Measurements from ENCODE around the gene IFNA21. TPM values are rescaled to one million over a fixed set of nuclear protein-coding genes. Genes with fewer than 3 reads are reported as not detected.
"Not testable (repeated sequence)": the region's sequence is repeated elsewhere in the genome, so short reads cannot be mapped to it uniquely, and the experiment has no call there.

IFNA21 gene
- not detected in 2 replicates for total RNA-seq

DNA sequence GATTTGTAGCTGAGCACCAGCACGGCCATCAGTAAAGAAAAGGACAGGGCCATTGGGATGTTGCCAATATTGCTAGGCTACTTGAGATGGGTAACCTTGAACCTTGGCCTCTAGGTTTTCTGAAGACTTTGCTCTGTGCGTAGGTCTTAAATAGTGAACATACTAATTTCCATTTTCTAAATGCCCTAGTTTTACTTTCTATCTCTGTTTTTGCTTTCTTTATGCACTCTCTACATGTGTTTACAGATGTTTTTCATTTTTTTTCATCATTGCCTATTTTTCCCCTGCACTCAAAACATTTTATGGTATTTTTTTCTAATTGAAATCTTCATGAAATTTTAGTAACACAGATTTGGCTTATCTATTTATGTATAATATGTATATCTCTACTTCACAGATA is at the start of gene IFNA21:
Gene IFNA21, minus strand, starts transcription at position 101 of the 400 bp plus-strand sequence. Its CDS starts 48 bp downstream, at position 53.
- Mint-ChIP-seq H3K27me3 (peaks cover 34% of the 10 kb centered on the region), H3K4me1 (peaks cover 13% of the 10 kb centered on the region)
- DNase-seq; intact Hi-C loops (cut with micrococcal nuclease); H3K27ac Mint-ChIP-seq; H3K36me3 Mint-ChIP-seq (ENCODE audit: low read depth); H3K9me3 Mint-ChIP-seq; H3K4me3 Mint-ChIP-seq: not testable (repeated sequence)

DNA sequence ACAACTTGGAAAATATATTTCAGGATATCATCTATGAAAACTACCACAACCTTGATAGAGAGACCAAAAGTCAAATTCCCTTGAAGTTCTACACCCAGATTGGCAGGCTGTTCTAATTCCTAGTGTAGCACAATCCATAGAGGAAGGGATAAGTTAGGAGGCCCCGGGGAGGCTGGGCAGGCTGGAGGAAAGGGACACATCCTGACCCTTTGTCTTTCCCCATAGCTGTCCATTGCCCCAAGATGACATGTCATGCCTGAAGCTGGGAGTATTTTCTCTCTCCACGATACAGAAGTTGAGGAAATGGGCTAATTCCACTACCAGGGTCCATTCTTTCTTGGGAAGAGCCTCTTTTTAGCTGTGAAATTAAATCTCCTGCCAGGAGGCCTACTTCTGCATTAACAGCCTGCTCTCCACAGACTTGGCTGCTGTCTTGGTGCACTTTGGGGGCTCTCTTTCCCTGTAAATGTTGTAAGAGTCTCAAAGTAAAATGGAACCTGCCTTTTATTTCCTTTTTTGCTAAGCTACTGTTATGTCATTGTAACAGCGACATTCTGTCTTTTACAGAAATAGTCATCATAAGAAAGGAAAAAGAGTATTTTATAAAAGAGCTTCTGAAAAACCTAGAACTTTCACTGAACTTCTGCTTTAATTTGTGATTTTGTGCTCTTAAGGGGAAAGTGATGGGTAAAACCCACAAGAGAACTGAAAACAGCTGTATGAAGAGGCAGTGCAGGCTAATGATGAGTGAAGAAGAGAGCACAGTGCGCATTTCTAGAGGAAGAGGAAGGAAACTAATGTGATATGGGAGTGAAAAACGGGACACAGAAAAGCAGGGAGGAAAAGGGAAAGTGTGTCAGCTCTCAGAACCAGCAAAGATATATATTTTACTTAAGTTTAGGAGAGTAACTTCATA is 47.2 kb upstream of the IFNA21 start:
- H3K36me3 Mint-ChIP-seq (ENCODE audit: low read depth); H3K27ac Mint-ChIP-seq; H3K4me1 Mint-ChIP-seq; H3K4me3 Mint-ChIP-seq; H3K9me3 Mint-ChIP-seq; DNase-seq: not testable (repeated sequence)
- intact Hi-C loops (cut with micrococcal nuclease) = loop anchor here (10.0 kb wide), 1 partner anchor 111 kb away; no protein-coding TSS in a partner anchor
- H3K27me3 Mint-ChIP-seq = peaks cover 27% of the 10 kb centered on the region

DNA sequence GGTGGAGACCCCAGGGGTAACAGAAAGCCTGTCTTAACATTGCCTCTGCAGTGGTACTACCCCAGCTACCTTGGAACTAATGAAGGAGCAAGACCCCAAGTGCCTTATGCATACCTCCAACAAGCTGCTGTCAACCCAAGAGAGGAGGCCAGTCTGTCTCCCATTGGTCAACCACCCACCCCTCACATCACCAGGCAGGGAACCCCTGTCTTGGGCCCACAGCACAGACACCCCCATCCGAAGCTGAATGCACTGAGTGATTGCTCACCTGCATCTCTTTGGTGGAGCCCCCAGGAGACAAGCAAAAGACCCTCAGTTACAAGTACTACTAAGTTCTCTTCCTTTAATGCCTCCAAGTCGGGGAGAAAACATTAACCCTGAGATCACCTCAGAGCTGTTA is 45.7 kb upstream of the IFNA21 start:
- H3K27me3 Mint-ChIP-seq = peaks cover 21% of the 10 kb centered on the region
- DNase-seq; H3K27ac Mint-ChIP-seq; H3K36me3 Mint-ChIP-seq (ENCODE audit: low read depth); H3K4me3 Mint-ChIP-seq; H3K4me1 Mint-ChIP-seq; H3K9me3 Mint-ChIP-seq: not testable (repeated sequence)
- intact Hi-C loops (cut with micrococcal nuclease) = loop anchor here (10.0 kb wide), 1 partner anchor 113 kb away; no protein-coding TSS in a partner anchor

DNA sequence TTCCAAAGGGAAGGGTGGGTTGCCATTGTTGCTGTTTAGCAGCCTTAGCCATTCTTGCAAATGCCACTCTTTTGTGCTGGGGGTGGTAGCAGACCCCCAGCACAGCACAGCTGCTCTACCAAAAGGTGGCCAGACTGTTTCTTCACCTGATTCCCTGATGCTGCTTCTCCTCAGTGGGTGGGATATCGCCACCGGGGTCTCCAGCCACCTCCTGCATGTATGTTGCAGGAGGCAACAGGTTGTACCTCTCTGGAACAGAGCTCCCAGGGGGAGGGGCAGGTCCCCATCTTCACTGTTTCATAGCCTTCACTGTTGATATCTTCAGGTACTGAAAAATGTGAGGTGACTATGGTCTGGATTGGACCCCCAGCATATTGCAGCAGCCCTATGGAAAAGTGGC is 44.3 kb upstream of the IFNA21 start:
- H3K4me1 Mint-ChIP-seq; H3K27ac Mint-ChIP-seq; H3K36me3 Mint-ChIP-seq (ENCODE audit: low read depth); DNase-seq; H3K4me3 Mint-ChIP-seq; H3K9me3 Mint-ChIP-seq: not testable (repeated sequence)
- peaks cover 18% of the 10 kb centered on the region for H3K27me3 Mint-ChIP-seq
- intact Hi-C loops (cut with micrococcal nuclease) = loop anchor here (10.0 kb wide), 1 partner anchor 114 kb away; no protein-coding TSS in a partner anchor

DNA sequence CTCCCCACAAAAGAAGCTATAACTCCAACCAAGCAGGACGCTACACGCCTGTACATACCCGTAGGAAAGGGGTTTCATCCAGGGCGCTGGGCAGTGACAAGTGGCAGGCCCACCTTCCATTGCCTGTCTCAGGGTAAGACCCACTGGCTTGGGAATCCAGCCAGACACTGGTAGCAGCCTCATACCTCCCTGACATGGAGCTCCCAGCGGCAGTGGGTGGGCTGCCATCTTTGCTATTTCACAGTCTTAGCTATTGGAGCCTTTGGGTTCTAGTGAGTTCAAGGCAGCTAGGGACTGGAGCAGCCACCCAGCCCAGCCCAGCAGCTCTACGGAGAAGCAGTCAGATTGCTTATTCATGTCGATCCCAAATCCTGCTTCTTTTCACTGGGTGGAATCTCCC is 43.9 kb upstream of the IFNA21 start:
- Mint-ChIP-seq H3K27ac (no peak overlapping the region), H3K27me3 (peaks cover 17% of the 10 kb centered on the region), H3K9me3 (no peaks in the 10 kb centered on the region), H3K4me3 (no peak overlapping the region), H3K4me1 (peaks cover 3% of the 10 kb centered on the region), H3K36me3 (ENCODE audit: low read depth) (no peaks in the 10 kb centered on the region)
- intact Hi-C loops (cut with micrococcal nuclease) = loop anchor here (10.0 kb wide), 1 partner anchor 114 kb away; no protein-coding TSS in a partner anchor
- no peak for DNase-seq

DNA sequence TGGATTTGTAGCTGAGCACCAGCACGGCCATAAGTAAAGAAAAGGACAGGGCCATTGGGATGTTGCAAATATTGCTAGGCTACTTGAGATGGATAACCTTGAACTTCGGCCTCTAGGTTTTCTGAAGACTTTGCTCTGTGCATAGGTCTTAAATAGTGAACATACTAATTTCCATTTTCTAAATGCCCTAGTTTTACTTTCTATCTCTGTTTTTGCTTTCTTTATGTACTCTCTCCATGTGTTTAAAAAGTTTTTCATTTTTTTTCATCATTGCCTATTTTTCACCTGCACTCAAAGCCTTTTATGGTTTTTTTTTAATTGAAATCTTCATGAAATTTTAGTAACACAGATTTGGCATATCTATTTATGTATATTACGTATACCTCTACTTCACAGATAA is 40.6 kb upstream of the IFNA21 start, which contains the start of gene IFNA10:
Gene IFNA10, minus strand, starts transcription at position 101 of the 400 bp plus-strand sequence. Its CDS starts 46 bp downstream, at position 55.
- H3K27me3 Mint-ChIP-seq = peaks cover 24% of the 10 kb centered on the region
- H3K36me3 Mint-ChIP-seq (ENCODE audit: low read depth); intact Hi-C loops (cut with micrococcal nuclease); H3K27ac Mint-ChIP-seq; H3K4me3 Mint-ChIP-seq; H3K4me1 Mint-ChIP-seq; H3K9me3 Mint-ChIP-seq; DNase-seq: not testable (repeated sequence)

DNA sequence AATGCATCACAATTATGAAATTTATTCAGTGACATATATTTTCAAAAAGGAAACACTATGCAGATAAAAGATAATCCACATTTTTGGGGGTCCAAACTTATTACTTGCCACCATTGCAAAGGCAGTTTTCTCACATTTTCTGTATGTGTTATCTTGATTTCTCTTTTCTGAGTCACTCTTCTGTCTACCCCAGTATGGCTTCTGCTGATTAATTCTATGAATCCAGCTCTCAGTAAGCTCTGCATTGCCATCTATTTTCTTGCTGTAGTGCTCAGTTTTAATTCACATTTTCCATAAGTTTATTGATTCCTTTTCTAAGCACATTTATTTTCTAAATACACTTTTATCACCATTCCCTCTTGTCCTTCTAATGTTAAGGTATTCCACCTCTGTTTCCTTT is 38.7 kb upstream of the IFNA21 start:
- H3K4me1 Mint-ChIP-seq = no peaks in the 10 kb centered on the region
- peaks cover 35% of the 10 kb centered on the region for H3K27me3 Mint-ChIP-seq
- H3K4me3 Mint-ChIP-seq = no peak overlapping the region
- intact Hi-C loops (cut with micrococcal nuclease) = no loop called here
- no peak for DNase-seq
- H3K27ac Mint-ChIP-seq = no peak overlapping the region
- no peaks in the 10 kb centered on the region for H3K36me3 Mint-ChIP-seq (ENCODE audit: low read depth)
- no peaks in the 10 kb centered on the region for H3K9me3 Mint-ChIP-seq

DNA sequence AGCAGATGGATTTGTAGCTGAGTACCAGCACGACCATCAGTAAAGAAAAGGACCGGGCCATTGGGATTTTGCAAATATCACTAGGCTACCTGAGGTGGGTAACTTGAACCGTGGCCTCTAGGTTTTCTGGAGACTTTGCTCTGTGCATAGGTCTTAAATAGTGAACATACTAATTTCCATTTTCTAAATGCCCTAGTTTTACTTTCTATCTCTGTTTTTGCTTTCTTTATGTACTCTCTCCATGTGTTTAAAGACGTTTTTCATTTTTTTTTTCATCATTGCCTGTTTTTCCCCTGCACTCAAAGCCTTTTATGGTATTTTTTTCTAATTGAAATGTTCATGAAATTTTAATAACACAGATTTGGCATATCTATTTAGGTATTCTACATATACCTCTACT is 35.6 kb upstream of the IFNA21 start, which contains the start of gene IFNA7:
Gene IFNA7, minus strand, starts transcription at position 101 of the 400 bp plus-strand sequence. Its CDS starts 40 bp downstream, at position 61.
- DNase-seq; H3K36me3 Mint-ChIP-seq (ENCODE audit: low read depth); intact Hi-C loops (cut with micrococcal nuclease); H3K27ac Mint-ChIP-seq; H3K9me3 Mint-ChIP-seq; H3K4me1 Mint-ChIP-seq; H3K4me3 Mint-ChIP-seq: not testable (repeated sequence)
- peaks cover 40% of the 10 kb centered on the region for H3K27me3 Mint-ChIP-seq

DNA sequence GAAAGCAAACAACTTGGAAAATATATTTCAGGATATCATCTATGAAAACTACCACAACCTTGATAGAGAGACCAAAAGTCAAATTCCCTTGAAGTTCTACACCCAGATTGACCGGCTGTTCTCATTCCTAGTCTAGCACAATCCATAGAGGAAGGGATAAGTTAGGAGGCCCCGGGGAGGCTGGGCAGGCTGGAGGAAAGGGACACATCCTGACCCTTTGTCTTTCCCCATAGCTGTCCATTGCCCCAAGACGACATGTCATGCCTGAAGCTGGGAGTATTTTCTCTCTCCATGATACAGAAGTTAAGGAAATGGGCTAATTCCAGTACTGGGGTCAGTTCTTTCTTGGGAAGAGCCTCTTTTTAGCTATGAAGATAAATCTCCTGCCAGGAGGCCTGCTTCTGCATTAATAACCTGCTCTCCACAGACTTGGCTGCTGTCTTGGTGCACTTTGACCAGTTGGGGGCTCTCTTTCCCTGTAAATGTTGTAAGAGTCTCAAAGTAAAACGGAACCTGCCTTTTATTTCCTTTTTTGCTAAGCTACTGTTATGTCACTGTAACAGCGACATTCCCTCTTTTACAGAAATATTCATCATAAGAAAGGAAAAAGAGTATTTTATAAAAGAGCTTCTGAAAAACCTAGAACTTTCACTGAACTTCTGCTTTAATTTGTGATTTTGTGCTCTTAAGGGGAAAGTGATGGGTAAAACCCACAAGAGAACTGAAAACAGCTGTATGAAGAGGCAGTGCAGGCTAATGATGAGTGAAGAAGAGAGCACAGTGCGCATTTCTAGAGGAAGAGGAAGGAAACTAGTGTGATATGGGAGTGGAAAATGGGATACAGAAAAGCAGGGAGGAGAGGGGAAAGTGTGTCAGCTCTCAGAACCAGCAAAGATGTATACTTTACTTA is 28.7 kb upstream of the IFNA21 start:
- not testable (repeated sequence) for H3K9me3 Mint-ChIP-seq; H3K4me1 Mint-ChIP-seq; H3K27ac Mint-ChIP-seq; H3K36me3 Mint-ChIP-seq (ENCODE audit: low read depth)
- Mint-ChIP-seq H3K27me3 (peaks cover 14% of the 10 kb centered on the region), H3K4me3 (peak overlapping the region; percentile 45)
- intact Hi-C loops (cut with micrococcal nuclease) = loop anchor here (1.0 kb wide), 1 partner anchor 594 kb away; no protein-coding TSS in a partner anchor
- peak; percentile 84 for DNase-seq

DNA sequence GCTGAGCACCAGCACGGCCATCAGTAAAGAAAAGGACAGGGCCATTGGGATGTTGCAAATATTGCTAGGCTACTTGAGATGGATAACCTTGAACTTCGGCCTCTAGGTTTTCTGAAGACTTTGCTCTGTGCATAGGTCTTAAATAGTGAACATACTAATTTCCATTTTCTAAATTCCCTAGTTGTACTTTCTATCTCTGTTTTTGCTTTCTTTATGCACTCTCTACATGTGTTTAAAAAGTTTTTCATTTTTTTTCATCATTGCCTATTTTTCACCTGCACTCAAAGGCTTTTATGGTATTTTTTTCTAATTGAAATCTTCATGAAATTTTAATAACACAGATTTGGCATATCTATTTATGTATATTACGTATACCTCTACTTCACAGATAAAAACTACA is 21.0 kb upstream of the IFNA21 start, which contains the start of gene IFNA4:
Gene IFNA4, minus strand, starts transcription at position 101 of the 400 bp plus-strand sequence. Its CDS starts 56 bp downstream, at position 45.
- H3K4me1 Mint-ChIP-seq; H3K4me3 Mint-ChIP-seq; H3K36me3 Mint-ChIP-seq (ENCODE audit: low read depth); H3K9me3 Mint-ChIP-seq; intact Hi-C loops (cut with micrococcal nuclease); H3K27ac Mint-ChIP-seq; DNase-seq: not testable (repeated sequence)
- peaks cover 24% of the 10 kb centered on the region for H3K27me3 Mint-ChIP-seq

DNA sequence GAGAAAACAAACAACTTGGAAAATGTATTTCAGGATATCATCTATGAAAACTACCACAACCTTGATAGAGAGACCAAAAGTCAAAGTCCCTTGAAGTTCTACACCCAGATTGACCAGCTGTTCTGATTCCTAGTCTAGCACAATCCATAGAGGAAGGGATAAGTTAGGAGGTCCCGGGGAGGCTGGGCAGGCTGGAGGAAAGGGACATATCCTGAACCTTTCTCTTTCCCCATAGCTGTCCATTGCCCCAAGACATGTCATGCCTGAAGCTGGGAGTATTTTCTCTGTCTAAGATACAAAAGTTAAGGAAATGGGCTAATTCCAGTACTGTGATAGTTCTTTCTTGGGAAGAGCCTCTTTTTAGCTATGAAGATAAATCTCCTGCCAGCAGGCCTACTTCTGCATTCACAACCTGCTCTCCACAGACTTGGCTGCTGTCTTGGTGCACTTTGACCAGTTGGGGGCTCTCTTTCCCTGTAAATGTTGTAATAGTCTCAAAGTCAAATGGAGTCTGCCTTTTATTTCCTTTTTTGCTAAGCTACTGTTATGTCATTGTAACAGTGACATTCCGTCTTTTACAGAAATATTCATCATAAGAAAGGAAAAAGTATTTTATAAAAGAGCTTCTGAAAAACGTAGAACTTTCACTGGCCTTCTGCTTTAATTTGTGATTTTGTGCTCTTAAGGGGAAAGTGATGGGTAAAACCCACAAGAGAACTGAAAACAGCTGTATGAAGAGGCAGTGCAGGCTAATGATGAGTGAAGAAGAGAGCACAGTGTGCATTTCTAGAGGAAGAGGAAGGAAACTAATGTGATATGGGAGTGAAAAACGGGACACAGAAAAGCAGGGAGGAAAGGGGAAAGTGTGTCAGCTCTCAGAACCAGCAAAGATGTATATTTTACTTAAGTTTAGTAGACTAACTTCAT is 16.6 kb upstream of the IFNA21 start:
- H3K36me3 Mint-ChIP-seq (ENCODE audit: low read depth); intact Hi-C loops (cut with micrococcal nuclease); H3K4me3 Mint-ChIP-seq; H3K27ac Mint-ChIP-seq; H3K4me1 Mint-ChIP-seq; H3K9me3 Mint-ChIP-seq: not testable (repeated sequence)
- peaks cover 19% of the 10 kb centered on the region for H3K27me3 Mint-ChIP-seq
- peak; percentile 77 for DNase-seq

DNA sequence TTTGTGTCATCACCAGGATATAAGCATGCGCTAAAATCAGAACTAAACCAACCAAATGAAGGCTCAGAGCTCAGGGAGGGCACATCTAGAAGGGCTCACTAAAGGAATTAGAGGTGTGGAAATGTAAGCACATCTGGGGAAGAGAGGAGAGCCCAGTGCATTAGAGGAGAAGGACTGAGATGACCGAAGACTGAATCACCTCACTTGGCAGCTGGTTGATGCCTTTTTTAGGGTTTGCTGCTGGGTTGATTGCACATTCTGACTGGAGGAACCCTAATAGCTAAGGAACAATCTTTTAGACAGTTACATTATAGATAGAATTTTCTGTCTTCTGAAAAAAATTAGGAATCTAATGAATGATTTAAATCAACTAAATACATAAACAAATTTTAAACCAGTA is 8.2 kb upstream of the IFNA21 start:
- no peaks in the 10 kb centered on the region for H3K36me3 Mint-ChIP-seq (ENCODE audit: low read depth)
- intact Hi-C loops (cut with micrococcal nuclease) = no loop called here
- no peaks in the 10 kb centered on the region for H3K4me1 Mint-ChIP-seq
- no peaks in the 10 kb centered on the region for H3K9me3 Mint-ChIP-seq
- no peak overlapping the region for H3K27ac Mint-ChIP-seq
- peak; percentile 45 for DNase-seq
- peaks cover 46% of the 10 kb centered on the region for H3K27me3 Mint-ChIP-seq
- H3K4me3 Mint-ChIP-seq = no peak overlapping the region

DNA sequence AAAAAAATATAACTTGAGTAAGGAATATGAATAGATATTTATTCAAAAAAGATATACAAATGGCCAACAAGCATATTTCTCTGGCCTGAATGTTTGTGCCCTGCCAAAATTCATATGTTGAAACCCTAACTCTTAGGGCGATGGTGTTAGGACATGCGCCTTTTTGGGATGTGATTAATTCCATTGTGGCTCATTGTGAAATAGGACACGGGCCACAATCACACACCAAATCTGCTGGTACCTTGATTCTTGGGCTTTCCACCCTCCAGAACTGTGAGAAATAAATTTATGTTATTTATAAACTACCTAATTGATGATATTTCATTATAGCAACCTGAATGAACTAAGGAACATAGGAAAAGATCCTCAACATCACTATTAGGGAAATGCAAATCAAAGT is 5.7 kb upstream of the IFNA21 start:
- no peak for DNase-seq
- H3K36me3 Mint-ChIP-seq (ENCODE audit: low read depth) = no peaks in the 10 kb centered on the region
- H3K27ac Mint-ChIP-seq = no peak overlapping the region
- peaks cover 46% of the 10 kb centered on the region for H3K27me3 Mint-ChIP-seq
- intact Hi-C loops (cut with micrococcal nuclease) = no loop called here
- no peaks in the 10 kb centered on the region for H3K4me1 Mint-ChIP-seq
- no peaks in the 10 kb centered on the region for H3K9me3 Mint-ChIP-seq
- no peak overlapping the region for H3K4me3 Mint-ChIP-seq
